ENCODE measurements around the gene GGA1. TPM values are rescaled to one million over a fixed set of nuclear protein-coding genes. Genes with fewer than 3 reads are reported as not detected.

Gene GGA1
- total RNA-seq, 1 donor from 2014 or later = 80.2 TPM

DNA sequence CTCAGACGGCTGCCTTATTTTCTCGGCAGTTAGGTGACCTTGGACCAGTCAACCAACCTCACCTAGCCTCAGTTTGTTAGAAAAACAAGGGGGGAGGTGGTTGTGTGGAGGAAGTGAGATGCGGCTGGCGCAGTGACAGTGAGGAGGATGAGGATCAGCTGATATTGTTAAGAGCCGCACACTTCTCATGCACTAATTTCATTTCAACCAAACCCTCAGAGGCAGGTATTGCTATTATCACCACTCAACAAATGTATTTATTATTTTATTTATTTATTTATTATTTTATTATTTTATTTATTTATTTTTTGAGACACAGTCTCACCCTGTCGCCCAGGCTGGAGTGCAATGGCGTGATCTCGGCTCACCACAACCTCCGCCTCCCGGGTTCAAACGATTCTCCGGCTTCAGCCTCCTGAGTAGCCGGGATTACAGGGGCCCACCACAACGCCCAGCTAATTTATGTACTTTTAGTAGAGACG lies 68.9 kb downstream of the GGA1 start:
- H3K4me1 Mint-ChIP-seq (ENCODE audit: unreplicated experiment) = peaks cover 17% of the 10 kb centered on the region
- no peak for DNase-seq (ENCODE audit: extremely low spot score, unreplicated experiment)
- H3K36me3 Mint-ChIP-seq = no peaks in the 10 kb centered on the region
- peak overlapping the region; percentile 74 for H3K27ac Mint-ChIP-seq
- TF ChIP-seq, protein P1, sequence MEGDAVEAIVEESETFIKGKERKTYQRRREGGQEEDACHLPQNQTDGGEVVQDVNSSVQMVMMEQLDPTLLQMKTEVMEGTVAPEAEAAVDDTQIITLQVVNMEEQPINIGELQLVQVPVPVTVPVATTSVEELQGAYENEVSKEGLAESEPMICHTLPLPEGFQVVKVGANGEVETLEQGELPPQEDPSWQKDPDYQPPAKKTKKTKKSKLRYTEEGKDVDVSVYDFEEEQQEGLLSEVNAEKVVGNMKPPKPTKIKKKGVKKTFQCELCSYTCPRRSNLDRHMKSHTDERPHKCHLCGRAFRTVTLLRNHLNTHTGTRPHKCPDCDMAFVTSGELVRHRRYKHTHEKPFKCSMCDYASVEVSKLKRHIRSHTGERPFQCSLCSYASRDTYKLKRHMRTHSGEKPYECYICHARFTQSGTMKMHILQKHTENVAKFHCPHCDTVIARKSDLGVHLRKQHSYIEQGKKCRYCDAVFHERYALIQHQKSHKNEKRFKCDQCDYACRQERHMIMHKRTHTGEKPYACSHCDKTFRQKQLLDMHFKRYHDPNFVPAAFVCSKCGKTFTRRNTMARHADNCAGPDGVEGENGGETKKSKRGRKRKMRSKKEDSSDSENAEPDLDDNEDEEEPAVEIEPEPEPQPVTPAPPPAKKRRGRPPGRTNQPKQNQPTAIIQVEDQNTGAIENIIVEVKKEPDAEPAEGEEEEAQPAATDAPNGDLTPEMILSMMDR (conservative IDR thresholded peaks at IDR 0.05) = no peak
- H3K9me3 Mint-ChIP-seq = no peaks in the 10 kb centered on the region
- H3K4me3 Mint-ChIP-seq = peak overlapping the region; percentile 86
- no peaks in the 10 kb centered on the region for H3K27me3 Mint-ChIP-seq

GRCh38 chr22:37678372-37678771 lies 69.7 kb downstream of the GGA1 start:
- H3K36me3 Mint-ChIP-seq = no peaks in the 10 kb centered on the region
- no peaks in the 10 kb centered on the region for H3K27me3 Mint-ChIP-seq
- H3K4me1 Mint-ChIP-seq (ENCODE audit: unreplicated experiment) = peaks cover 17% of the 10 kb centered on the region
- H3K4me3 Mint-ChIP-seq = no peak overlapping the region
- no peaks in the 10 kb centered on the region for H3K9me3 Mint-ChIP-seq
- no peak overlapping the region for H3K27ac Mint-ChIP-seq
- TF ChIP-seq, protein P1 (conservative IDR thresholded peaks at IDR 0.05) = no peak
- DNase-seq (ENCODE audit: extremely low spot score, unreplicated experiment) = no peak

DNA sequence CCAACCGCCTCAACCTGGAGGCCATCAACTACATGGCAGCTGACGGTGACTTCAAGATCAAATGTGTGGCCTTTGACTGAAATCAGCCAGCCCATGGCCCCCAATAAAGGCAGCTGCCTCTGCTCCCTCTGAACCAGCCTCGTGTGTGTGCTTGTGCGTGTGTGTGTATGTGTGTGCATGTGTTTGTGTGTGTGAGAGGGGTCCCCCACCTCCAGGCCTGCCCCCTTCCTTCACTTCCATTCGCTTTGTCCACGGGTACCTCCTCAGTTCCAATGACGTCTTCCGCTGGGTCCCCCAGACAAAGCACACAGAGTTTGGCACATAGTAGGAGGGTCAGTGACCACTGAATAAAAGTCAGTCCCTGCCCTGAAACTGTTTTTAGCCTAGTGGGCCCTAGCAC lies 71.0 kb downstream of the GGA1 start:
- TF ChIP-seq, protein P1 (conservative IDR thresholded peaks at IDR 0.05) = no peak
- H3K27ac Mint-ChIP-seq = no peak overlapping the region
- no peaks in the 10 kb centered on the region for H3K36me3 Mint-ChIP-seq
- H3K4me3 Mint-ChIP-seq = peak overlapping the region; percentile 39
- no peaks in the 10 kb centered on the region for H3K9me3 Mint-ChIP-seq
- no peak for DNase-seq (ENCODE audit: extremely low spot score, unreplicated experiment)
- peaks cover 17% of the 10 kb centered on the region for H3K4me1 Mint-ChIP-seq (ENCODE audit: unreplicated experiment)
- no peaks in the 10 kb centered on the region for H3K27me3 Mint-ChIP-seq

- TF ChIP-seq, protein P1 (conservative IDR thresholded peaks at IDR 0.05) = no peak
- Mint-ChIP-seq H3K4me1 (ENCODE audit: unreplicated experiment) (peaks cover 17% of the 10 kb centered on the region), H3K27me3 (no peaks in the 10 kb centered on the region), H3K9me3 (no peaks in the 10 kb centered on the region), H3K4me3 (no peak overlapping the region), H3K27ac (no peak overlapping the region), H3K36me3 (no peaks in the 10 kb centered on the region)
- no peak for DNase-seq (ENCODE audit: extremely low spot score, unreplicated experiment)
Measured at GRCh38 chr22:37680191-37680851, 71.7 kb downstream of the GGA1 start.

DNA sequence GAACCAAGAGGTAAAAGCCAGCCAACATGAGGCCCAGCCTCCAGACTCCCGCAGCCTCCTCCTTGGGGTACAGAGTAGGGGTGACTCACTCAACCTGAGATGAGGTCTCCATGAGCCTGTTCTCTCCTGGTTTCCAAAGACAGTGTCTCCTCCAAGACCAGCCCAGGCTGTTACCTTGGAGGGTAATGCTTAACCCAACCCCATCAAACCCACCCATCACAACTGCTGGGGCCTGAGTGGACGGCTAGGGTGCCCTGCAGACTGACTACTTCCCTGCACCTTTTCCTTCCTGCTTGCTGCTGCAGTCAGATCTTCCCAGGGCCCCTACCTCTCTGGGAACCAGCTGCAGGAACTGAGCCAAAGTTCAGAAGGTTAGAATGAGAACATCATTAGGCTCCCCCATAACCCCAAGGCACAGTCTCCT lies 72.4 kb downstream of the GGA1 start:
- Mint-ChIP-seq H3K4me1 (ENCODE audit: unreplicated experiment) (peaks cover 19% of the 10 kb centered on the region), H3K27ac (peak overlapping the region; percentile 77), H3K9me3 (no peaks in the 10 kb centered on the region), H3K4me3 (no peak overlapping the region), H3K36me3 (no peaks in the 10 kb centered on the region), H3K27me3 (no peaks in the 10 kb centered on the region)
- DNase-seq (ENCODE audit: extremely low spot score, unreplicated experiment) = no peak
- TF ChIP-seq, protein P1 (conservative IDR thresholded peaks at IDR 0.05) = no peak
